ENCODE results near the gene MAP3K13. TPM values are rescaled to one million over a fixed set of nuclear protein-coding genes. Genes with fewer than 3 reads are reported as not detected.

Gene MAP3K13
- total RNA-seq, 6 experiments from 2014 or later = 20.9 to 28.4 (median 25.1) TPM

DNA sequence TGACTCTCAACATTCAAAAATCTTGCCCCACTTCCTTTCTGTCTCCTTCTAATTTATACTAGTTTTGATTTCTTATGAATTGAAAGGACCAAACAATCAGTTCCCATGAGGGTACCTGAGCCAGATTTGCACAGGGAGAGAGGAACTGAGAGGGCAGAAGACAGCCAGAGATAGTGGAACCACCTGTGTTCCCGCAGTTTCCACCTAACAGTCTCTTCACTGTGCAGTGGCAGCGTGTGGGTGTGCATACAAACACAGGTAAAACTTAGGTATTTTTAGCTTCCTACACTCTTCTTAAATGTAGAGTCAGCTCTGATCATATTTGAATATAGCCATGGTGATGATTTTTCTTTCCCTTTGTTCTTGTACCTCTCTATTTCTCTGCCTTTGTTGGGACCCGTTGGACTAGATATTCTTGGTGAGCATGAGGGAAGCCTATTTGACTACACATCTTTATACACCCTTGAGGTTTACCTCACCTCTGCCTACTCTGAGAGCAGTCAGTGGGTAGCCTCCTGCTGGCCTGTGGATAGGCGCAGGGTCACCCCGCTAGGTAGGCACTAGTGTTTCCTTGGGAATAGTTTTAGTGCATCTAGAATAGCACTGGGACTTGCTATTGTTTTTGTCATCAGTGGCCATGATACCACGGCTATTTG is 58.8 kb downstream of the MAP3K13 start:
- TF ChIP-seq, protein P1, sequence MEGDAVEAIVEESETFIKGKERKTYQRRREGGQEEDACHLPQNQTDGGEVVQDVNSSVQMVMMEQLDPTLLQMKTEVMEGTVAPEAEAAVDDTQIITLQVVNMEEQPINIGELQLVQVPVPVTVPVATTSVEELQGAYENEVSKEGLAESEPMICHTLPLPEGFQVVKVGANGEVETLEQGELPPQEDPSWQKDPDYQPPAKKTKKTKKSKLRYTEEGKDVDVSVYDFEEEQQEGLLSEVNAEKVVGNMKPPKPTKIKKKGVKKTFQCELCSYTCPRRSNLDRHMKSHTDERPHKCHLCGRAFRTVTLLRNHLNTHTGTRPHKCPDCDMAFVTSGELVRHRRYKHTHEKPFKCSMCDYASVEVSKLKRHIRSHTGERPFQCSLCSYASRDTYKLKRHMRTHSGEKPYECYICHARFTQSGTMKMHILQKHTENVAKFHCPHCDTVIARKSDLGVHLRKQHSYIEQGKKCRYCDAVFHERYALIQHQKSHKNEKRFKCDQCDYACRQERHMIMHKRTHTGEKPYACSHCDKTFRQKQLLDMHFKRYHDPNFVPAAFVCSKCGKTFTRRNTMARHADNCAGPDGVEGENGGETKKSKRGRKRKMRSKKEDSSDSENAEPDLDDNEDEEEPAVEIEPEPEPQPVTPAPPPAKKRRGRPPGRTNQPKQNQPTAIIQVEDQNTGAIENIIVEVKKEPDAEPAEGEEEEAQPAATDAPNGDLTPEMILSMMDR (IDR thresholded peaks at IDR 0.05) = no peak
- H3K27me3 Mint-ChIP-seq (ENCODE audit: insufficient read depth) = no peaks in the 10 kb centered on the region; the same call in 1 of the 2 replicates
- peaks cover 15% of the 10 kb centered on the region for H3K4me1 Mint-ChIP-seq (ENCODE audit: low read depth)
- DNase-seq = no peak
- no peaks in the 10 kb centered on the region for H3K9me3 Mint-ChIP-seq
- H3K27ac Mint-ChIP-seq = no peak overlapping the region
- H3K36me3 Mint-ChIP-seq (ENCODE audit: low read depth) = no peaks in the 10 kb centered on the region
- H3K4me3 Mint-ChIP-seq = no peak overlapping the region

DNA sequence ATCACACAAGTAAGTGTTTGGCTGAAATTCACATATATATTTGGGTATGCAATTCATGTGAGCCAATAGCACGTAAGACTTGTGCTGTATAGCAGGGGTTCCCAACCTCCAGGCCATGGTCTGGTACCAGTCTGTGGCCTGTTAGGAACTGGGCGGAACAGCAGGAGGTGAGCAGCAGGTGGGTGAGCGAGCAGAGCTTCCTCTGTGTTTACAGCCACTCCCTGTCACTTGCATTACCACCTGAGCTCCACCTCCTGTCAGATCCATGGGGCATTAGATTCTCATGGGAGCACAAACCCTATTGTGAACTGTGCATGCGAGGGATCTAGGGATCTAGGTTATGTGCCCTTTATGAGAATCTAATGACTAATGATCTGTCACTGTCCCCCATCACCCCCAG is 59.7 kb downstream of the MAP3K13 start:
- Mint-ChIP-seq H3K36me3 (ENCODE audit: low read depth) (no peaks in the 10 kb centered on the region), H3K9me3 (no peaks in the 10 kb centered on the region), H3K27ac (no peak overlapping the region), H3K27me3 (ENCODE audit: insufficient read depth) (no peaks in the 10 kb centered on the region; the same call in 1 of the 2 replicates), H3K4me3 (no peak overlapping the region), H3K4me1 (ENCODE audit: low read depth) (peaks cover 15% of the 10 kb centered on the region)
- no peak for DNase-seq
- TF ChIP-seq, protein P1 (IDR thresholded peaks at IDR 0.05) = no peak

DNA sequence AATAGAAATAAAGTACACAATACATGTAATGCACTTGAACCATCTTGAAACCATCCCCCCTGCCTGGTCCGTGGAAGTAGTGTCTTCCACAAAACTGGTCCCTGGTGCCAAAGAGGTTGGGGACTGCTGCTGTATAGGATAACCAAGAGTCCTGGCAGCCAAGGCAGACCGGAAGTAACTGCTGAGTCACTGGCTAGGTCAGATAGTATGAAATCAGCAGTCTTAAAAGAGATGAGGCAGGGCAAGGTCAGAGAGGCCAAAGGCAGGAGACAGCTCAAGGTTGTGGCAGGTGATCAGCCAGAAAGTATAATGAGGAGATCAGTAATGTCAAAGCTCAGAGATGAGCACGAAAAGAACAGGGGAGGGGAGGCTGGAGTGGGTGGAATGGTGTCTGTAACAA is 60.2 kb downstream of the MAP3K13 start:
- TF ChIP-seq, protein P1 (IDR thresholded peaks at IDR 0.05) = no peak
- Mint-ChIP-seq H3K36me3 (ENCODE audit: low read depth) (no peaks in the 10 kb centered on the region), H3K4me1 (ENCODE audit: low read depth) (peaks cover 15% of the 10 kb centered on the region), H3K9me3 (no peaks in the 10 kb centered on the region), H3K4me3 (no peak overlapping the region), H3K27me3 (ENCODE audit: insufficient read depth) (no peaks in the 10 kb centered on the region; the same call in 1 of the 2 replicates), H3K27ac (no peak overlapping the region; the same call in 1 of the 2 replicates)
- DNase-seq = peak; percentile 10

DNA sequence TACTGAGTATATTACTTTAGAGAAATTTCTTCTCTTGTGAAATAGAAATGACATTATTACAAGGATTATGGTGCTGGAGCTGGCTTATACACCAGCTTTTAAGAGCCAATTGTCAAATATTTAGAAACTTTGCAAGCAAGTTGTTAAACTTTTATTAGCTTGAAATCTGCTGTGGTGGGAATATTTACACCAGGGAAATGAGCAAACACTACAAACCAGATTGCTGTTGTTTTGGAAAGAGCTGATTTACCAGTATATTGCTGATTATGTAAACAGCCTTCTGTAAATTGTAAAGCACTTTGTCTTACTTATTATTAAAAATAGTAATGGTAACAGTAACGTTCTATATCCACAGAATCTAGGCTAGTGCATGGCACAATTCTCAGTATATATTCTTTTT is 61.5 kb downstream of the MAP3K13 start:
- Mint-ChIP-seq H3K4me1 (ENCODE audit: low read depth) (peaks cover 15% of the 10 kb centered on the region), H3K9me3 (no peaks in the 10 kb centered on the region), H3K27ac (no peak overlapping the region), H3K4me3 (no peak overlapping the region), H3K27me3 (ENCODE audit: insufficient read depth) (no peaks in the 10 kb centered on the region; the same call in 1 of the 2 replicates), H3K36me3 (ENCODE audit: low read depth) (no peaks in the 10 kb centered on the region)
- TF ChIP-seq, protein P1 (IDR thresholded peaks at IDR 0.05) = no peak
- DNase-seq = no peak

DNA sequence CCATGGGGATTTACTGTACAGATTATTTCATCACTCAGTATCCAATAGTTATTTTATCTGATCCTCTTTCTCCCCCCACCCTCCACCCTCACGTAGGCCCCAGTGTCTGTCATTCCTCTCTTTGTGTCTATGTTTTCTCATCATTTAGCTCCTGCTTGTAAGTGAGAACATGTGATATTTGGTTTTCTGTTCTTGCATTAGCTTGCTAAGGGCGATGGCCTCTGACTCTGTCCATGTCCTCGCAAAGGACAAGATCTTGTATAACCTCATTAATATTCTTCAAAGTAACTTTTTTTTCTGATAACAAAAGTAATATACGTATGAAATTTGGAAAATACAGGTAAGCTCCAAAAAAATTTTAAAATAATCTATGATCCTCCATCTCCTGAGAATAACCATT is 67.4 kb downstream of the MAP3K13 start:
- Mint-ChIP-seq H3K27ac (no peak overlapping the region), H3K9me3 (no peaks in the 10 kb centered on the region), H3K4me1 (ENCODE audit: low read depth) (no peaks in the 10 kb centered on the region), H3K36me3 (ENCODE audit: low read depth) (no peaks in the 10 kb centered on the region), H3K4me3 (no peak overlapping the region), H3K27me3 (ENCODE audit: insufficient read depth) (no peaks in the 10 kb centered on the region)
- TF ChIP-seq, protein P1 (IDR thresholded peaks at IDR 0.05) = no peak
- no peak for DNase-seq
